A673 (cell line): Measurements from ENCODE around the gene IER5. TPM values are rescaled to one million over a fixed set of nuclear protein-coding genes. Genes with fewer than 3 reads are reported as not detected.
A peak's percentile ranks its signal among the peaks of the same experiment; 100 is the strongest.

Source experiments
- BruUV-seq: library from RNA; stranded (reverse); fragments of 400-500 nt; replicated peaks from 2 replicates; lab custom pipeline; 2021; lab: Mats Ljungman, UMichigan
- CTCF ChIA-PET: fragments of 300-600 bp; sonication (Branson Sonifier 250); formaldehyde crosslinking; loops from one replicate; lab custom pipeline; 2022; ENCODE audit warnings: antibody characterized with exemption; lab: Charles Lee
- POLR2A ChIA-PET: fragments of 300-600 bp; sonication (Branson Sonifier 250); formaldehyde crosslinking; loops from one replicate; lab custom pipeline; 2022; ENCODE audit warnings: antibody characterized with exemption; ENCODE audit not compliant: low non-redundant PET; lab: Charles Lee
- DNase-seq: peaks from one replicate; pipeline ENCODE4 v3.0.0-alpha.2; 2015; ENCODE audit warnings: low spot score
- H3K27ac ChIP-seq: fragments of 200-600 bp; sonication (generic); 2 replicates; pipeline ENCODE4 v1.5.1; 2016; ENCODE audit warnings: mixed run types, low read depth, mild to moderate bottlenecking, mixed read lengths, antibody characterized with exemption, low read length; ENCODE audit not compliant: poor library complexity, severe bottlenecking
- H3K27me3 ChIP-seq: fragments of 200-600 bp; sonication (generic); replicated peaks from 2 replicates; pipeline ENCODE4 v1.6.1; 2017; ENCODE audit warnings: mixed run types, low read depth, mild to moderate bottlenecking, mixed read lengths, antibody characterized with exemption, low read length; ENCODE audit not compliant: insufficient read depth, poor library complexity
- H3K36me3 ChIP-seq: fragments of 200-600 bp; sonication (generic); 2 replicates; pipeline ENCODE4 v1.6.1; 2016; ENCODE audit warnings: mixed run types, mild to moderate bottlenecking, mixed read lengths, antibody characterized with exemption, low read length; ENCODE audit not compliant: insufficient read depth, poor library complexity, severe bottlenecking
- H3K4me1 ChIP-seq: fragments of 200-600 bp; sonication (generic); 2 replicates; pipeline ENCODE4 v1.6.1; 2017; ENCODE audit warnings: mixed run types, mild to moderate bottlenecking, mixed read lengths, antibody characterized with exemption, low read length; ENCODE audit not compliant: insufficient read depth, poor library complexity, severe bottlenecking
- H3K4me3 ChIP-seq: fragments of 200-600 bp; sonication (generic); 2 replicates; pipeline ENCODE4 v1.5.1; 2016; ENCODE audit warnings: low read depth, mixed run types, mild to moderate bottlenecking, mixed read lengths, low read length; ENCODE audit not compliant: poor library complexity, severe bottlenecking
- H3K9me3 ChIP-seq: fragments of 200-600 bp; sonication (generic); 2 replicates; pipeline ENCODE4 v1.6.1; 2016; ENCODE audit warnings: mixed run types, low read depth, mild to moderate bottlenecking, mixed read lengths, antibody characterized with exemption, low read length; ENCODE audit not compliant: poor library complexity, severe bottlenecking
- EZH2 ChIP-seq: fragments of 200-600 bp; sonication (generic); IDR thresholded peaks from 2 replicates; pipeline ENCODE4 v1.6.1; 2017; ENCODE audit warnings: borderline replicate concordance, low read depth, mild to moderate bottlenecking, mixed read lengths, antibody characterized with exemption, low read length; ENCODE audit not compliant: poor library complexity, severe bottlenecking
- intact Hi-C: fragments of 100-400 bp; cut with micrococcal nuclease; formaldehyde crosslinking; loops from one replicate; pipeline ENCODE4 v1.10.0; 2022; ENCODE audit not compliant: unreplicated experiment
- total RNA-seq: library from RNA; stranded (reverse); gene quantifications from 2 replicates; pipeline ENCODE4 v1.2.3, GENCODE V29; 2021
- TF ChIP-seq, protein P1 (sequence below): fragments of 300-800, 200-600 bp; sonication (generic); conservative IDR thresholded peaks from 2 replicates; pipeline ENCODE4 v1.5.1; 2017; ENCODE audit warnings: low read depth, mild to moderate bottlenecking, antibody characterized with exemption, low read length, moderate library complexity, mixed read lengths

IER5 gene
- total RNA-seq, 1 experiment from 2014 or later = 28.2 TPM

DNA sequence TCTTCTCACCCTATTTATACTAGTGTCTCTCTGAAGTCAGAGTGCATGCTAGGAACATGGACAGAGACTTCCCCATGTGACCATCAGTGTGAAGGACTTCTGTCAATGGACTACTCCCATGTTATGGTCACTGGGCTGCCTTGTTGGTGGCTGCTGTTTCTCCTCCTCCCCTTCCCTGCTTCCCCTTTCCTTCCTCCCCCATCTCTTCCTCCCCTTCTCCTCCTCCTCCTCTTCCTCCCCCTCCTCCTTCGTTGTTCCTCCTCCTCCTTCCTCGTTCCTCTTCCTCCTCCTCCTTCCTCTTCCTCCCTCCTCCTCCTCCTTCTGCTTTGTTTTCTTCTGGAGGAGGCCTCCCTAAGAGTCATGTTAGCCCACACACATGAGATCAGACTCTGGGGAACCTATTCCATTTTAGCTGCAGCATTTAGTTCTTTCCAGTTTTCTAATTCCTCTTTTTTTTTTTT lies 35.8 kb downstream of the IER5 start:
- no peak for DNase-seq
- no peaks in the 10 kb centered on the region for H3K36me3 ChIP-seq
- BruUV-seq = no TSS peak
- POLR2A ChIA-PET = no interaction called here
- TF ChIP-seq EZH2 = no peak
- TF ChIP-seq, protein P1, sequence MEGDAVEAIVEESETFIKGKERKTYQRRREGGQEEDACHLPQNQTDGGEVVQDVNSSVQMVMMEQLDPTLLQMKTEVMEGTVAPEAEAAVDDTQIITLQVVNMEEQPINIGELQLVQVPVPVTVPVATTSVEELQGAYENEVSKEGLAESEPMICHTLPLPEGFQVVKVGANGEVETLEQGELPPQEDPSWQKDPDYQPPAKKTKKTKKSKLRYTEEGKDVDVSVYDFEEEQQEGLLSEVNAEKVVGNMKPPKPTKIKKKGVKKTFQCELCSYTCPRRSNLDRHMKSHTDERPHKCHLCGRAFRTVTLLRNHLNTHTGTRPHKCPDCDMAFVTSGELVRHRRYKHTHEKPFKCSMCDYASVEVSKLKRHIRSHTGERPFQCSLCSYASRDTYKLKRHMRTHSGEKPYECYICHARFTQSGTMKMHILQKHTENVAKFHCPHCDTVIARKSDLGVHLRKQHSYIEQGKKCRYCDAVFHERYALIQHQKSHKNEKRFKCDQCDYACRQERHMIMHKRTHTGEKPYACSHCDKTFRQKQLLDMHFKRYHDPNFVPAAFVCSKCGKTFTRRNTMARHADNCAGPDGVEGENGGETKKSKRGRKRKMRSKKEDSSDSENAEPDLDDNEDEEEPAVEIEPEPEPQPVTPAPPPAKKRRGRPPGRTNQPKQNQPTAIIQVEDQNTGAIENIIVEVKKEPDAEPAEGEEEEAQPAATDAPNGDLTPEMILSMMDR = no peak
- no peaks in the 10 kb centered on the region for H3K27me3 ChIP-seq
- no peaks in the 10 kb centered on the region for H3K9me3 ChIP-seq
- intact Hi-C loops = no loop called here
- CTCF ChIA-PET = no interaction called here
- peaks cover 16% of the 10 kb centered on the region for H3K4me1 ChIP-seq
- no peak overlapping the region for H3K4me3 ChIP-seq
- no peak overlapping the region for H3K27ac ChIP-seq

DNA sequence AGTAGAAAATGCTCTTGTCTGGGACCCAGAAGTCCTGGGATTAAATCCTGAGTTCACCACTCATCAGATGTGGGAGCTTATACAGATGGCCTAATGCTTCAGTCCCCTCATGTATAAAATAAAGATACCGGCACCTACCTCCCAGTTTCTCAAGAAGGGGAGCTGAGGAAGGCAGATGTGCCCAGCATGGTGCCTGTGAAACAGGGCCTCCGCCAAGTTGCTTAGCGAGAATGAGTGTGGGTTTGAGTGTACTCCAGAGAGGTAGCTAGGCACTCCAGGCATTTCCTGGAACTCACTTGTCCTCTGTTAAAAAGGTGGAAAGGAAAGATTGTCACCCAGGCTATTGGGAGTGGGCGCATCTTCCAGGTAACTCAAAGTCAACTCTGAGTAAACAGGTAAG lies 37.8 kb downstream of the IER5 start:
- no TSS peak for BruUV-seq
- ChIA-PET POLR2A (interaction anchor here (0.7 kb wide), 1 partner anchor 21 kb away, joined by 8 read pairs; no protein-coding TSS in a partner anchor), CTCF (no interaction called here)
- intact Hi-C loops = no loop called here
- no peak for DNase-seq
- no peak for TF ChIP-seq EZH2
- TF ChIP-seq, protein P1 = no peak
- no peak overlapping the region for H3K27ac ChIP-seq
- no peaks in the 10 kb centered on the region for H3K36me3 ChIP-seq
- H3K27me3 ChIP-seq = no peaks in the 10 kb centered on the region
- no peaks in the 10 kb centered on the region for H3K9me3 ChIP-seq
- peaks cover 28% of the 10 kb centered on the region for H3K4me1 ChIP-seq
- no peak overlapping the region for H3K4me3 ChIP-seq

DNA sequence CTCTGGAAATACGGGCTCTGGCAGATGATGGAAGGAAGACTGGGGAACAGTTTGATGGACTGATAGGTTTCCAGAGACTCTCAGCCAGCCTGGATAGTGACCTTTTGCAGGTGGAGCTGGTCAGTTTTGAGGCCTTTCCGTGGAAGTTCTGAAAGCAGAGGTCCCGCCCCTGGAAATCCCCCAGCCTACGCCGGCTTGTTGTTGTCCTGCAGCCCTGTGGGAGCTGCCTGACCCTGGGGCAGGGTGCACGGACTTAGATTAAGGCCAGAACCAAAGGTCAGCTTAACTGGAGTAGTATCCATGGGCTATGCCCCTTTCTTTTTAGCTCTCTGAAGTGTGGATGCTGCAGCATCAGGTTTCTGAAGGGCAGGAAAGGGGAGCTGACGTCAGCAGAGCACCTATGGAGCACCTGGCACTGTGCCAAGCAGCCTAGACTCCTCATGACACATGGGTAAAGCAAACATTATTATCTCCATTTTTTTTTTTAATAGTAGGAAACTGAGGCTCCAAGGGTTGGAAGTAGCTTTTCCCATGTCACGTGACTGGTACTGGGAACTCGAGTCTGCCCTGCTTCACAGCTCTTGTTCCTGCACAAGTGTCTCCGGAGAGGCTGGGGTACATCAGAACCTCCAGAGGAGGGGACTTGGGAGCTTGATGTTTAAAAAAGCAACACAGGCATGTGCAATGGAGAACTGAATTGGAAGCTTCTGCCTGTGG lies 38.5 kb downstream of the IER5 start:
- peak; percentile 57 for DNase-seq
- intact Hi-C loops = no loop called here
- no TSS peak for BruUV-seq
- Histone ChIP-seq H3K27ac (no peak overlapping the region), H3K27me3 (no peaks in the 10 kb centered on the region), H3K4me1 (peaks cover 28% of the 10 kb centered on the region), H3K36me3 (no peaks in the 10 kb centered on the region), H3K9me3 (no peaks in the 10 kb centered on the region), H3K4me3 (no peak overlapping the region)
- CTCF ChIA-PET = interaction anchor here (1.1 kb wide), 1 partner anchor 9 kb away, joined by 3 read pairs; no protein-coding TSS in a partner anchor
- TF ChIP-seq EZH2 = no peak
- TF ChIP-seq, protein P1 = no peak
- POLR2A ChIA-PET = interaction anchor here (0.6 to 0.8 kb wide), 2 partner anchors 22 to 23 kb away, joined by 3 to 11 read pairs; no protein-coding TSS in a partner anchor
